ENCODE data around the gene MICAL1.

GRCh38 chr6:109449064-109449794, 6.3 kb downstream of the MICAL1 start:
- no peak for TF ChIP-seq CTCF (IDR thresholded peaks at IDR 0.05)
- no peak for TF ChIP-seq POLR2AphosphoS5 (IDR thresholded peaks at IDR 0.05)
- TF ChIP-seq POLR2A (IDR thresholded peaks at IDR 0.05) = no peak
